ENCODE measurements around the gene RBM48. TPM values are rescaled to one million over a fixed set of nuclear protein-coding genes. Genes with fewer than 3 reads are reported as not detected.

The RBM48 gene
- total RNA-seq, 1 experiment from 2014 or later = 14.4 TPM

- Histone ChIP-seq H3K27ac (ENCODE audit: low read depth, low read length, poor library complexity, severe bottlenecking) (no peak overlapping the region), H3K9me3 (ENCODE audit: low read depth, low read length, poor library complexity, severe bottlenecking) (no peaks in the 10 kb centered on the region), H3K4me3 (ENCODE audit: low read depth, low read length, poor library complexity, severe bottlenecking) (no peak overlapping the region), H3K27me3 (replicated peaks; ENCODE audit: insufficient read depth, low read depth, low read length, poor library complexity) (no peaks in the 10 kb centered on the region), H3K4me1 (ENCODE audit: insufficient read depth, low read length, poor library complexity, severe bottlenecking) (peaks cover 20% of the 10 kb centered on the region), H3K36me3 (ENCODE audit: insufficient read depth, low read length, poor library complexity, severe bottlenecking) (no peaks in the 10 kb centered on the region)
- TF ChIP-seq CTCF (conservative IDR thresholded peaks at IDR 0.05; ENCODE audit: low read depth, low read length) = no peak
- TF ChIP-seq EZH2 (IDR thresholded peaks at IDR 0.05; ENCODE audit: borderline replicate concordance, low read depth, low read length, poor library complexity, severe bottlenecking) = no peak
- no TSS peak for BruUV-seq (replicated peaks)
- no peak for DNase-seq (ENCODE audit: low spot score)
- intact Hi-C loops (cut with micrococcal nuclease; ENCODE audit: unreplicated experiment) = no loop called here
- ChIA-PET POLR2A (ENCODE audit: low non-redundant PET) (no interaction called here), CTCF (no interaction called here)
Observed at GRCh38 chr7:92546856-92547497, 18.4 kb downstream of the RBM48 start.

GRCh38 chr7:92547579-92547978, 19.0 kb downstream of the RBM48 start:
- no TSS peak for BruUV-seq (replicated peaks)
- Histone ChIP-seq H3K27me3 (replicated peaks; ENCODE audit: insufficient read depth, low read depth, low read length, poor library complexity) (no peaks in the 10 kb centered on the region), H3K4me1 (ENCODE audit: insufficient read depth, low read length, poor library complexity, severe bottlenecking) (peaks cover 20% of the 10 kb centered on the region), H3K4me3 (ENCODE audit: low read depth, low read length, poor library complexity, severe bottlenecking) (no peak overlapping the region), H3K36me3 (ENCODE audit: insufficient read depth, low read length, poor library complexity, severe bottlenecking) (no peaks in the 10 kb centered on the region), H3K27ac (ENCODE audit: low read depth, low read length, poor library complexity, severe bottlenecking) (no peak overlapping the region), H3K9me3 (ENCODE audit: low read depth, low read length, poor library complexity, severe bottlenecking) (no peaks in the 10 kb centered on the region)
- ChIA-PET POLR2A (ENCODE audit: low non-redundant PET) (no interaction called here), CTCF (no interaction called here)
- no peak for DNase-seq (ENCODE audit: low spot score)
- TF ChIP-seq CTCF (conservative IDR thresholded peaks at IDR 0.05; ENCODE audit: low read depth, low read length) = no peak
- TF ChIP-seq EZH2 (IDR thresholded peaks at IDR 0.05; ENCODE audit: borderline replicate concordance, low read depth, low read length, poor library complexity, severe bottlenecking) = no peak
- intact Hi-C loops (cut with micrococcal nuclease; ENCODE audit: unreplicated experiment) = no loop called here

- Histone ChIP-seq H3K4me3 (ENCODE audit: low read depth, low read length, poor library complexity, severe bottlenecking) (no peak overlapping the region), H3K4me1 (ENCODE audit: insufficient read depth, low read length, poor library complexity, severe bottlenecking) (peaks cover 20% of the 10 kb centered on the region), H3K27ac (ENCODE audit: low read depth, low read length, poor library complexity, severe bottlenecking) (peak overlapping the region; percentile 76), H3K9me3 (ENCODE audit: low read depth, low read length, poor library complexity, severe bottlenecking) (no peaks in the 10 kb centered on the region), H3K27me3 (replicated peaks; ENCODE audit: insufficient read depth, low read depth, low read length, poor library complexity) (no peaks in the 10 kb centered on the region), H3K36me3 (ENCODE audit: insufficient read depth, low read length, poor library complexity, severe bottlenecking) (no peaks in the 10 kb centered on the region)
- intact Hi-C loops (cut with micrococcal nuclease; ENCODE audit: unreplicated experiment) = no loop called here
- ChIA-PET POLR2A (ENCODE audit: low non-redundant PET) (interaction anchor here (0.6 kb wide), 1 partner anchor 696 kb away, joined by 6 read pairs; no protein-coding TSS in a partner anchor), CTCF (no interaction called here)
- no TSS peak for BruUV-seq (replicated peaks)
- no peak for TF ChIP-seq EZH2 (IDR thresholded peaks at IDR 0.05; ENCODE audit: borderline replicate concordance, low read depth, low read length, poor library complexity, severe bottlenecking)
- TF ChIP-seq CTCF (conservative IDR thresholded peaks at IDR 0.05; ENCODE audit: low read depth, low read length) = no peak
- DNase-seq (ENCODE audit: low spot score) = peak; percentile 68
Observed at GRCh38 chr7:92550194-92550593, 21.6 kb downstream of the RBM48 start.
